ENCODE results near the gene KRTAP10-6. TPM values are rescaled to one million over a fixed set of nuclear protein-coding genes. Genes with fewer than 3 reads are reported as not detected.

Gene KRTAP10-6
- polyA plus RNA-seq, 1 of the 3 experiments (the other 2 are of a cell fraction) = not detected

GRCh38 chr21:44594406-44594916 lies 2.2 kb upstream of the KRTAP10-6 start:
- no peak overlapping the region for H2AFZ ChIP-seq (ENCODE audit: low read depth)
- WGBS (ENCODE audit: low lambda C conversion rate) = 51% methylated on average over 11 of the region's 12 CpGs
- peaks cover 8% of the 10 kb centered on the region; the same call in 1 of the 2 replicates for H3K27me3 ChIP-seq (ENCODE audit: insufficient read depth)
- no peak overlapping the region for H3K9ac ChIP-seq
- H3K9me2 ChIP-seq = no peaks in the 10 kb centered on the region
- no peaks in the 10 kb centered on the region for H3K9me3 ChIP-seq
- CTCF ChIA-PET = no interaction called here
- TF ChIP-seq CTCF (IDR thresholded peaks at IDR 0.05) = no peak
- no peak for TF ChIP-seq MAX (IDR thresholded peaks at IDR 0.05; ENCODE audit: low read depth)
- TF ChIP-seq TCF12 (IDR thresholded peaks at IDR 0.05) = no peak
- TF ChIP-seq NFIC (IDR thresholded peaks at IDR 0.05; ENCODE audit: borderline replicate concordance) = no peak
- TF ChIP-seq RCOR1 (IDR thresholded peaks at IDR 0.05; ENCODE audit: low read length) = no peak
- TF ChIP-seq REST (IDR thresholded peaks at IDR 0.05; ENCODE audit: low read depth, low read length) = no peak
- no peak for TF ChIP-seq FOXJ3 (CRISPR knock-in tag; IDR thresholded peaks at IDR 0.05)
- no peak for TF ChIP-seq JUND (IDR thresholded peaks at IDR 0.05)
- no peak for TF ChIP-seq USF1 (IDR thresholded peaks at IDR 0.05; ENCODE audit: borderline replicate concordance, low read depth)
- TF ChIP-seq SIN3A (IDR thresholded peaks at IDR 0.05; ENCODE audit: borderline replicate concordance, low read depth, low read length) = no peak
- no peak for TF ChIP-seq CHD2 (IDR thresholded peaks at IDR 0.05; ENCODE audit: low read length, partially characterized antibody)
- TF ChIP-seq FOXM1 (IDR thresholded peaks at IDR 0.05; ENCODE audit: low read depth) = no peak
- no peaks in the 10 kb centered on the region for H3K36me3 ChIP-seq (replicated peaks in 1 of 2; ENCODE audit: control insufficient read depth in 1 of 2, insufficient read depth in 2 of 2, low read length in 1 of 2)
- no peak for DNase-seq
- H3K79me2 ChIP-seq (ENCODE audit: insufficient read depth) = no peaks in the 10 kb centered on the region
- H4K20me1 ChIP-seq (ENCODE audit: insufficient read depth) = no peaks in the 10 kb centered on the region
- no peak overlapping the region for H3K27ac ChIP-seq (ENCODE audit: low read depth in 2 of 2, low read length in 1 of 2)
- no peak overlapping the region for H3K4me2 ChIP-seq
- H3K4me1 ChIP-seq (ENCODE audit: control insufficient read depth in 1 of 2, insufficient read depth in 2 of 2, low read depth in 1 of 2, low read length in 1 of 2) = peaks cover 0 to 2% of the 10 kb centered on the region in 2 experiments; a peak in 1 of 4 replicates
- no peak overlapping the region for H3K4me3 ChIP-seq (ENCODE audit: low read depth in 2 of 2, low read length in 1 of 2)
- H3F3A ChIP-seq (replicated peaks; ENCODE audit: insufficient read depth) = no peaks in the 10 kb centered on the region
- POLR2A ChIA-PET = no interaction called here
